Astrocyte (in vitro differentiated cells and primary cell): Measurements from ENCODE around the gene KDM4B. TPM values are rescaled to one million over a fixed set of nuclear protein-coding genes. Genes with fewer than 3 reads are reported as not detected.

Source experiments
- DNase-seq: peaks from one replicate; pipeline ENCODE4 v3.0.0-alpha.2; 2010; ENCODE audit warnings: low read depth
- FAIRE-seq: peaks from 2 replicates; lab custom pipeline; 2011; peaks lifted over from hg19 to GRCh38; lab: Jason Lieb, UNC
- H2AFZ ChIP-seq: 2 replicates; pipeline ENCODE4 v1.6.0; 2012; ENCODE audit warnings: low read depth, low read length, inconsistent platforms
- H3K27ac ChIP-seq: 2 replicates; pipeline ENCODE4 v1.5.1; 2011; ENCODE audit warnings: low read depth, low read length, inconsistent platforms
- H3K27me3 ChIP-seq: 2 replicates; pipeline ENCODE4 v1.6.0; 2011; ENCODE audit warnings: low read length, inconsistent platforms; ENCODE audit not compliant: insufficient read depth
- H3K36me3 ChIP-seq: 2 replicates; pipeline ENCODE4 v1.5.1; 2011; ENCODE audit warnings: low read length, inconsistent platforms; ENCODE audit not compliant: insufficient read depth
- H3K4me1 ChIP-seq: 2 replicates; pipeline ENCODE4 v1.5.1; 2011; ENCODE audit warnings: low read length, inconsistent platforms; ENCODE audit not compliant: insufficient read depth
- H3K4me2 ChIP-seq: 2 replicates; pipeline ENCODE4 v1.6.0; 2012; ENCODE audit warnings: low read length, inconsistent platforms
- H3K4me3 ChIP-seq: 2 replicates; pipeline ENCODE4 v1.5.1; 2011; ENCODE audit warnings: low read depth, mild to moderate bottlenecking, low read length, inconsistent platforms; ENCODE audit not compliant: insufficient read depth
- H3K79me2 ChIP-seq: 2 replicates; pipeline ENCODE4 v1.6.0; 2012; ENCODE audit warnings: mild to moderate bottlenecking, low read length, inconsistent platforms; ENCODE audit not compliant: insufficient read depth
- H3K9ac ChIP-seq: 2 replicates; pipeline ENCODE4 v1.6.0; 2012; ENCODE audit warnings: mild to moderate bottlenecking, low read length, inconsistent platforms
- H3K9me3 ChIP-seq: 2 replicates; pipeline ENCODE4 v1.5.1; 2012; ENCODE audit warnings: low read depth, mild to moderate bottlenecking, low read length, inconsistent platforms; ENCODE audit not compliant: insufficient read depth
- H4K20me1 ChIP-seq: 2 replicates; pipeline ENCODE4 v1.6.0; 2012; ENCODE audit warnings: low read length, inconsistent platforms; ENCODE audit not compliant: insufficient read depth
- H3K27ac Mint-ChIP-seq: one replicate; pipeline ENCODE4 v1.8.0; 2021; ENCODE audit warnings: mild to moderate bottlenecking, mixed read lengths; ENCODE audit not compliant: unreplicated experiment
- H3K27me3 Mint-ChIP-seq: one replicate; pipeline ENCODE4 v1.8.0; 2021; ENCODE audit warnings: low read depth, mixed read lengths; ENCODE audit not compliant: unreplicated experiment
- H3K36me3 Mint-ChIP-seq: one replicate; pipeline ENCODE4 v1.8.0; 2021; ENCODE audit warnings: low read depth, mixed read lengths; ENCODE audit not compliant: unreplicated experiment
- H3K4me1 Mint-ChIP-seq: one replicate; pipeline ENCODE4 v1.8.0; 2021; ENCODE audit warnings: low read depth, mixed read lengths; ENCODE audit not compliant: unreplicated experiment
- H3K4me3 Mint-ChIP-seq: one replicate; pipeline ENCODE4 v1.8.0; 2021; ENCODE audit warnings: mild to moderate bottlenecking, moderate library complexity, mixed read lengths; ENCODE audit not compliant: unreplicated experiment
- H3K9me3 Mint-ChIP-seq: one replicate; pipeline ENCODE4 v1.8.0; 2021; ENCODE audit warnings: mild to moderate bottlenecking, mixed read lengths; ENCODE audit not compliant: unreplicated experiment
- CTCF ChIP-seq: IDR thresholded peaks from 2 replicates; pipeline ENCODE4 v1.5.1; 2011; ENCODE audit warnings: low read depth, mild to moderate bottlenecking, inconsistent platforms, low read length, moderate library complexity; ENCODE audit not compliant: insufficient read depth
- EZH2 ChIP-seq: IDR thresholded peaks from 2 replicates; pipeline ENCODE4 v1.6.1; 2012; ENCODE audit warnings: mild to moderate bottlenecking, low read length, inconsistent platforms; ENCODE audit not compliant: insufficient read depth
- total RNA-seq: library from RNA; stranded (reverse); gene quantifications from 2 replicates; pipeline ENCODE4 v1.2.1, GENCODE V29; 2021

Gene KDM4B
- total RNA-seq, 1 donor from 2014 or later, result 55.2 TPM

DNA sequence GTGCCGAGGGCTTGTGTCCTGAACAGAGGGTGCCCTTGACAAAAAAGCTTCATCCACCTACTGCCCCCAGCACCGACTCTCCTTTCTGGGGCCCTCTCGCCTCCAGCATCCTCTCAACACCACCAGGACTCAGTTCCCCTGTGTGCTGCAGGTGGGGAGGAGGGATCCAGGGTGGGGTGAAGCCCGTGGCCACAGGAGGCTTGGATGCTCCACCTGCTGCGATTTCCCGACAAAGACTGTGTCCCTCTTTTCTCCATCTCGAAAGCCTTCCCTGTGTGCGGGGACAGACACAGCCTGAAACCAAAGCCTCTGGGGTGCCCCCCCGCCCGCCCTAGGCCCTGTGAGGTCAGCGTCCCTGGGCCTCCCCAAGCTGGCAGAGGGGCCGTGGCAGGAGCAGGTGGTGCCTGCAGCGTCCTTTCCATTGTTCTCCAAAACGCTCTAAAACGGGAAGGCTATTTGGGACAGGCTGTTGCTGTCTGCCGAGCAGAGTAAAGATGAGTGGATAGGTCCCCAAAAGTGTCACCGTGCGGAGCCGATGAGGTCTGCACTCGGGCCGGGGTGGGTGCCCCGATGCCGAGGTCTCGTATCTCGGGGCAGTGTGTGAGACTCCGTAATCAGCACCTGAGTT, 186.0 kb downstream of the KDM4B start:
- Mint-ChIP-seq H3K27me3 (no peaks in the 10 kb centered on the region), H3K9me3 (peaks cover 1% of the 10 kb centered on the region), H3K27ac (peak overlapping the region; percentile 69), H3K36me3 (peaks cover 2% of the 10 kb centered on the region), H3K4me3 (no peak overlapping the region), H3K4me1 (no peaks in the 10 kb centered on the region)
- H3K27me3 ChIP-seq, result no peaks in the 10 kb centered on the region
- no peak overlapping the region for H3K4me3 ChIP-seq
- TF ChIP-seq CTCF (no peak), EZH2 (no peak)
- no peaks in the 10 kb centered on the region for H3K36me3 ChIP-seq
- peaks cover 8% of the 10 kb centered on the region for H4K20me1 ChIP-seq
- no peak for FAIRE-seq
- no peak for DNase-seq
- no peak overlapping the region for H3K27ac ChIP-seq
- H3K9me3 ChIP-seq, result no peaks in the 10 kb centered on the region
- no peak overlapping the region for H2AFZ ChIP-seq
- no peak overlapping the region for H3K4me2 ChIP-seq
- no peaks in the 10 kb centered on the region for H3K79me2 ChIP-seq
- no peak overlapping the region for H3K9ac ChIP-seq
- H3K4me1 ChIP-seq, result no peaks in the 10 kb centered on the region

- FAIRE-seq (no peak), DNase-seq (no peak)
- Histone ChIP-seq H2AFZ (no peak overlapping the region), H4K20me1 (peaks cover 8% of the 10 kb centered on the region), H3K4me2 (no peak overlapping the region), H3K9me3 (no peaks in the 10 kb centered on the region), H3K4me1 (no peaks in the 10 kb centered on the region), H3K9ac (no peak overlapping the region), H3K27ac (no peak overlapping the region), H3K36me3 (no peaks in the 10 kb centered on the region), H3K27me3 (no peaks in the 10 kb centered on the region), H3K79me2 (no peaks in the 10 kb centered on the region), H3K4me3 (no peak overlapping the region)
- peaks cover 1% of the 10 kb centered on the region for H3K9me3 Mint-ChIP-seq
- TF ChIP-seq EZH2 (no peak), CTCF (no peak)
- no peaks in the 10 kb centered on the region for H3K4me1 Mint-ChIP-seq
- H3K36me3 Mint-ChIP-seq, result peaks cover 2% of the 10 kb centered on the region
- H3K27ac Mint-ChIP-seq, result no peak overlapping the region
- no peak overlapping the region for H3K4me3 Mint-ChIP-seq
- no peaks in the 10 kb centered on the region for H3K27me3 Mint-ChIP-seq
Measured at GRCh38 chr19:5155586-5156210, 186.8 kb downstream of the KDM4B start.
